Fibroblast of upper back skin (primary cell): ENCODE data around the gene ABTB1.
"Not testable (repeated sequence)": the region's sequence is repeated elsewhere in the genome, so short reads cannot be mapped to it uniquely, and the experiment has no call there.

Source experiments
- DNase-seq: peaks from one replicate; pipeline ENCODE4 v3.0.0-alpha.2; 2013

The ABTB1 gene

DNA sequence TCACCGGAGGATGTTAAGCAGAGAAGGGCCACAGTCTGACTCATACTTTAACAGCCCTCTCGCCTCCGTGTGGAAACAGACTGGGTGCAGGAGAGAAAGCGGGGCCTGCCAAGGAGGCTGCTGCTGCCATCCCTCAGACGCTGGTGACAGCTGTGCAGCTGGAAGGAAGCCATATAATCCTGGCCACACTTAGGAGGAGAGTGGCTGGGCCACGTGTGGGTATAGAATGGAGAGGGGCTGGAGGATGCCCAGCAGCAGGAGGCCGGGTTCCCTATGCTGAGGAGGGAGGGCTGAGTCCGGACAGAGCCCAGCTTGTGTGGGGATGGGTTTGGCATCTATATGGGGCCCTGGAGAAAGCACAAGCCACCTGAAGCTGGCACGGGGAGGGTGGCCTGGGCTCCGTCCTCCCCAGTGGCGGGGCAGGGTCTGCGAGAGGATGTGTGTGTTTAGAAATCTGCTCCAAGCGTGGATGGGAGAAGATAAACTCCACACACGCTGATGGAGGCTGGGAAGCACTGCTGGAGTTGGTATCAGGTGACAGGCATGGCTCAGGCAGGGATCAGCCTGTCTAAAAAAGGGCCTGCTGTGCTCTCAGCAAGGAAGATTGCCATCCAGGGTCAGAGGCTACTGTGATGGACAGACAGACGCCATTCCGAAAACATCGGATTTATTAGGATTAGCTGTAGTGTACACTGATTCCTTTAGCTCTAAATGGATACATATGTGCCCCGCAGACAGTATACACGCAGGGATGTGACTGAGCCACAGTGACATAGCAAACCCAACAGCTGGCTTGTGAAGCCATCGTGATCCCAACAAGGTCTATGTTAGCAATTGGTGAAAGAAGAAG lies 15.9 kb downstream of the ABTB1 start:
- DNase-seq: peak; percentile 53

DNA sequence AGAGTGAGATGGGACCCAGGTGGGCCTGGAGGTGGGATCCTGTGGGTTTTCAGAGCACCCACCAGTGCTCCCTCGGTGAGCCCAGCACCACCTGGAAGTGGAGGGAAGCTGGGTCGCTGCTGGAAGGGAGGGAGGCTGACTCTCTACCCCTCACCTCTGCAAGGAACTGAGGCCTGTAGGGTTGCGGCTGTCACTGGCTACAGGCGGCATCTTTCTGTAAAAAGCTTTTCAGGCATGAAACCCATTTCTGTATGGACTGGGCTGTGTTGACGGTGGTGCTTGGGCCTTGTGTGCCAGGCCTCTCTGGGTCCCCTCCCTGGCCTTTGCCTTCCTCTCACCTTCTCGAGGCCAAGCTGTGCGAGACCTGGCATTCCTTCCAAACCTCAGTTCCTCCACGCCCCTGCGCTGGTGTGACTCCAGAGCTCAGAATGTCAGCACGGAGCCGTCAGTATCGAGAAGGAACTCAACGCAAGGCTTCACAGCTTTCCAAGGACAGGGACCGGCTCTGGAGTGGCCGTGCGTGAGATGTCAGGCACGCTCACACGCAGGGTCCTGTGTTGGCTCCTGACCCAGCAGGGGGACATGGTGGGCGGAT lies 16.6 kb downstream of the ABTB1 start:
- no peak for DNase-seq

DNA sequence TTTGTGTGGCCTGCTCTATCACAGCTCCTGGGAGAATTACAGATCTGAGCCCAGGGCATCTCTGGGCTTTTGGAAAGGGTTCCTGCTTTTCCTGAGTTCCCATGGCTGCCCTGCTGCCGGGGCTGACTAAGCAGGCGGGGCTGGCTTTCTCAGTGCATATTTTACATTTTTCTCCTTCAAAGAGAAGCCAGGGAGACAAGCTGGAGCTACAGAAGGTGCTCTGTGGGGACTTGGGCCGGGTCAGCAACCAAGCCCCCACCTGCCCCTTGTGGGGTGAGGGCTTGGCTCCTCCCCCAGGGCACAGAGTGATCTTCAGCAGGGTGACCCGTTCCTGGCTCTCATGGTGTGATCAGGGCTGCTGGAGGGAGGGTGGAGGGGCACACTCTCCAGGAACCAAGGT lies 17.4 kb downstream of the ABTB1 start:
- DNase-seq: peak; percentile 77

DNA sequence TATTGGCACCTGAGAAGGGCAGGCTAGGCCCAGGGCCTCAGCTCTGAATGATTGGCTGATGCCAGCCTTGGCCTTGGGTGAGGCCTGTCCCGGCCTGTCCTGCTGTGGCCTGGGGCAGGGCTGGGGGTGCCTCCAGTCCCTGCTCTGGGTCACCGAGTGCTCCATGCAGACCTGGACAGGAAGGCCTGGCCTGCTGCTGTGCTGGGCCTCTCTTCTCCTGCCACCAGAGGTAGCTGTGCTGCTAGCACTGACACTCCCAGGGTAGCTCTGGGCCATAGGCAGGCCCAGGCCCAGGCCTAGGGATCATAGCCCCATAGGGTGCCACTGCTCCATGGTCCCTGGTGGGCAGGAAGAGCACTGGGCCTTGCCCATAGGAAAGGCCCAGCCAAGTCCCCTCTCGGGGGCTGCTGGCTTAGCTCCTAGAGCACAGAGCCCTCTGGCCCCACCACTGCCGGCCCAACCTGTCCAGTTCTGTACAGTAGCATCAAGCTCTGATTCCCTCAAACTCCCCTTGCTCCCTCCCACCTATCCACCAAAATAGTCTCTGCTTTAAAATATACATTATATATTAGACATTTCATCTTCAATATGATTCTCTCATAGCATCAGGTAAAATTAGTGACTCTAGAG lies 18.2 kb downstream of the ABTB1 start:
- DNase-seq: peak; percentile 69

DNA sequence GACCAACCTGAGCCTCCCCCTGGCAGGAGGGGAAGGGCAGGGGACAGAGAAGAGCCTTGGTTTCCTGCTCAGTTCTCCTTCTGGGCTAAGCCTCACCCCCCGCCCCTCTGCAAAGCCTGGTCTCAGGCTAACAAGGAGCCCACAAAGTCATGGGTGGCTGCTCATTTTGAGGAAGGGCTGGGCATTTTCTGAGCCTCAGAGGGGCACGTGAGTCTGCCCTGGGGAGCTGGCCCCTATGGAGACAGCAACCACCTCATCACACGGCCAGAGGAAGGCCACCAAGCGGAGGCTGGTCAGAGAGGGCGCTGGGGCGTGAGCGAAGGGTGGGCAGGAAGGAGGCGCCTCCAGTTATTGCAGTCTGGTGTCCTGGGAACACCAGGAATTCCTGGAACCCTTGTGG lies 18.7 kb downstream of the ABTB1 start:
- DNase-seq: no peak

DNA sequence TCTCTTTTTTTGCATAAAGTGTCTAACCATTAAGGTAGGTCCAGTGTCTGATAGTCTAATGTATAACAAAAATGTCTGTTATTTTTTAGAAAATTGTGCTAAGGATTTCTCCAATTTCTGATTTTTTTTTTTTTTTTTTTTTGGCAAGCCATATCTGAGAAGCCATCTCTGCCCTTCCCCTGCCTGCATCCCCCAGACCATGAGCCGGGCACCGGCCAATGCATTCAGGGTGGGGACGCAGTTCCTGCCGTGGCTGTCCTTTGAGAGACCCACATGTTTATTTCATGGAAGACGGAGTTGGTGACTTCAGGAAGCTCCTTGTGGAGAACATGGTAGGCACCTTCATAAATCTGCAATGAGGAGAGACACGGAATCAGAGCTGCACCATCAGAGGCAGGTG lies 19.2 kb downstream of the ABTB1 start:
- no peak for DNase-seq

DNA sequence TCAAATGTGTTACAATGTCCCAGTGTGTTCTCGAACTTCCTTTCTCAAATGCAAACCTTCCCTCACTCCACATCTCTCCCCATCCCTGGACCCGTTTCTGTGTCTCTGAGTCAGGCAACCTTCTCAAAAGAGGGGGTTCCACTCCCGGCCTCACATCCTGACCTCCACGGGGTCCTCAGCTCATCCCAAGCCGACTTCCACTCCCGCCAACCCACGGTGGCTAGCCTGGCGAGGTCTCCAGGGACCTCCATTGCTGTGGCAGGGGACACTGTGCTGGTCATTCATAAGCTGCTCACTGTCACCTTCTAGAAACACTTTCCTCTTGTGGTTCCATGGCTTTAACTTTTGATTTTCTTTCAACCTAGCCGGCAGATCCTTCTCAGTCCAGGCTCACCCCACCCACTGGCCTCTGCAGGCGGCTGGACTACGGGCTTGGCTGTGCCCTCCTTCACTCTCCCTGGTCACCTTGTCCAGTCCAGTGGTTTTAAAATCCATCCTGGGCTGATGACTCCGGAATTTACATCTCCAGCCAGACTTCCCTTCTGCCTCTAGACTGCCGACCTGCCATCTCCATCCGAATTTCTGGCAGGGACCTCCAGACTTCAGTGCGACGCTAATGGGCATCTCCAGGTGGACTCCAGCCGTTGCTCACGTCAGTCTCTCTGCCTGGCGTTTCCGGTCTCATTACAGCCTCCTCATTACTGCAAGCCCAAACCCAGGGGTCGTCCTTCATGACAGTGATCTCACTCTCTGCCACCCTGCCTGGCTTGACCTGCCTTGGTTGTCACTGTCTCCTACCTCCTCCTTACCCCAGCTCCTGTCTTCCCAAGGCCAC lies 20.0 kb downstream of the ABTB1 start:
- no peak for DNase-seq

DNA sequence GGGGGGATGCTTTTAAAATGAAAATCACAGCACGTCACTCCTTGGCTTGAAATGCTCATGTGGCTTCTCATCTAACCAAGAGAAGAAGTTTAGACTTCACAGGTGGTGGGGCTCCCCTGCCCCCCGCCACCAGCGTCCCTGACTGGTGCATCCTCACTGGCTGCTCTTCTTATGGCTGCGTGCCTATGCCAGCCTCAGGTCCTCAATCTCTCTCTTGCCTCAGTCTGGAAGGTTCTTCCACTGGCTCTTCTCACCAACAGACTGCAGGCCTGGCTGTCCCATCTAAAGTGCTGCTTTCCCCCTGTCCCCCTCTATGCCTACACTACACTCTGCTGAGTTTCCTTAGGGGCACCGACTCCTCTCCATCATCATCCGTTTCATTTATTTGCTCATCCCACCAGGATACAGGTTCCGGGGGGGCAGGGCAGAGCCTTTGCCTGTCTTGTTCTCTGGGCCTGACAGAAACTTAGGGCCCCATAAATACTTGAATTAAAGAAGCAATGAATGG lies 20.6 kb downstream of the ABTB1 start:
- DNase-seq: no peak

DNA sequence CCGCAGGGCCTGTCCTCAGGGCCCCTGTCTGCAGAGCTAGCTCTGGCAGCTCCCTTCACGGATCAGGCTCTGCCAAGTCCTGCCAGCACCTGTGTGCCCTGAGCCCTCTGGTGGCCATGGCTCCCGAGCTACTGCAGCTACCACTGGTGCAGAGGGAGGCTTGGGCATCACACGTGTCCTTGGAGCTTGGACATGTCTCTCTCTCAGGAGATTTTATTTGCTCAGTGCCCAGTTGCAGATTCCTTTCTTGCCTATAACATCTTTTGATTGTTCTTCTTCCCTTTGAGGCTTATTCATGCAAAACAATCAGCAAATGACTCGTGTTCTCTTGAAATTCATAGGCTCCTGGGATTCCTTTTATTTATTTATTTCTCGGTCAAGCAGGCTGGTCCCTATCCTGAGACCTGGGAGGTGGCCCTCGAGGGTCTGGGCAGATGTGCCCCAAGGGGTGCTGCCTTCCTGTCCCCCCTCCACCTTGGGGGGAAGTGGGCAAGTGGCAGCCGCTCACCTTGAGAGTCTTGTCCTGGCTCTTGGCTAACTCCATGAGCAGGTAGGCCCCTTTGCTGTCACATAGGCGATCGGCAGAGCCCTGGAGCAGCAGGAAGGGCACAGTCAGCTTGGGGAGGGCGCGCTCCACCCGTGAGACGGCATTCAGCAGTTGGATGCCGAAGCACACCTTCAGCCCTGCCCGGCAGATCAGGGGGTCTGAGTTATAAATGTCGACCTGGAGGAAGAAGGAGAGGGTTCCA lies 21.9 kb downstream of the ABTB1 start:
- DNase-seq: no peak

DNA sequence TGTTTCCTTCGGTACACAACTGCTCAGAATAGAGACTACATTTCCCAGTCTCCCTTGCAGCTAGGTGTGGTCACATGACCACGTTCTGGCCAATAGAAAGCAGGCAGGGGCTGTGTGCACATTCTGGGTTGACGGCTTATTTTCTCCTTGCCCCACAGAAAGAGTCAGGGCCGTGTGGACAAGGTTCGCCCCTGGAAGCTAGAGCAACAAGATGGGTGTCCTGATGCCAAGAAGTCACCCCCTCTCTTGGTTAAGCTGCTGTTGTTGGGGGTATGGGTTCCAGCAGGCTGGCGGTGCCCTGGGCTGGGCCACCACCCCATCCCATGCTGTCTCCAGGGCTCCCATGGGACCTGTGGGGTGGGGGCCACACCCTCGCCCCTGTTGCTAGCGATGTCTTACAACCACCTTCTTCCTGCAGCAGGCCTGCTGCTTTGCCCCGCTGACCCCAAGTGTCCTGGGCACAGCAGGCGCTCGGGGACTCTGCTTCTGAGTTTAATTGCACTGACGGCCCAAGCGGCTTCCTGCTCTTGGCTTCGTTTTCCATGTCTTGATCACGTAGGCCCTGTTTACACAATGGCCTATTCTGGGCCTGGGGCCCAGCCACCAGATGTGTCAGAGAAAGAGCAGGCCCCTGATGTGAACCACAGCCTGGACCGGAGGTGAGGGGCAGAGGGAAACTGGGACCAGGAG lies 24.9 kb downstream of the ABTB1 start:
- peak; percentile 90 for DNase-seq

DNA sequence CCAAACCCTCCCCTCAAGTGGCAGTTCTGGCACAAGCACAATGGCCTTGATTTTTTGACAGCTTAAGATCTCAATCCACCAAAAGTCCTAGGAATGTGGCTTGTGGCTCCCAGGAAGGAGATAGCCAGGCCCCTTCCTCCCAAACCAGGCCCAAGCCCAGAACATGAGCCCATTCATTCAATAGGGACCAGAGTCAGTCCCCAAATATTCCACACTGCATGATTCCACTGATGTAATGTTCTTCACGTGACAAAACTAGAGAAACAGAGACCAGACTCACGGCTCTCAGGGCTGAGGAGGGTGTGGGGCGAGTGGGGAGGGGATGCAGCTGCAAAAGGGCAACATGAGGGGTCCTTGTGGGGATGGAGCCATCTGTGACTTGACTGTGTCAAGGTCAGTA lies 25.5 kb downstream of the ABTB1 start:
- no peak for DNase-seq

DNA sequence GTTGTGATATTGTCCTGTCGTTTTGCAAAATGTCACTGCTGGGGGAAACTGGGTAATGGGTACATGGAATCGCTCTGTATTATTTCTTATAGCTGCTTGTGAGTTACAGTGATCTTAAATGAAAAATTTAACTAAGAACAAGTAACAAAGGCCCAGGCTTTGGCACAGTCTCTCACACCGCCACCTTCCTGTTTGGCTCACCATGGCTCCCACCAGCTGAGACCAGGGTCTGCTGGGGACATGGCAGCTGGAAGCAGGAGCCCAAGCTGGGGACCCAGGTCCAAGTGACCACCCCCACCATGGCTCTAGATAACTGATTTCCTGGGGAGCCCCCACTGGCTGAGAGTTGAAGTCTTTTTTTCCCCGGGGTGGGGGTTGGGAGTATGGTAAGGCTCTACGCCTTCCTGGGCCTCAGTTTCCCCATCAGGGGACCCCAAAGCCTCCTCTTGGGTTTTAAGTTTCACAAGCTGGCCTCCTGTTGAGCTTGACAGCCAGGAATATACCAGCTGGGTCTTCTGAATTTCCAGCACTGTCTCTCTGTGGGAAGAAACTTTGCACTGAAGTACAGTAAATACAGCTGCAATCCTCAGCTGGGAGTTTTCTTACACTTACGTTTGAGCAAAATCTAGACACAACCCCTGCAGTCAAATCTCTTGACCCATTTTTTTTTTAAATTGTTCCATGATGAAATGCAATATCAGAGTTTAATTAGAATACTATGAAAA lies 26.1 kb downstream of the ABTB1 start:
- no peak for DNase-seq

DNA sequence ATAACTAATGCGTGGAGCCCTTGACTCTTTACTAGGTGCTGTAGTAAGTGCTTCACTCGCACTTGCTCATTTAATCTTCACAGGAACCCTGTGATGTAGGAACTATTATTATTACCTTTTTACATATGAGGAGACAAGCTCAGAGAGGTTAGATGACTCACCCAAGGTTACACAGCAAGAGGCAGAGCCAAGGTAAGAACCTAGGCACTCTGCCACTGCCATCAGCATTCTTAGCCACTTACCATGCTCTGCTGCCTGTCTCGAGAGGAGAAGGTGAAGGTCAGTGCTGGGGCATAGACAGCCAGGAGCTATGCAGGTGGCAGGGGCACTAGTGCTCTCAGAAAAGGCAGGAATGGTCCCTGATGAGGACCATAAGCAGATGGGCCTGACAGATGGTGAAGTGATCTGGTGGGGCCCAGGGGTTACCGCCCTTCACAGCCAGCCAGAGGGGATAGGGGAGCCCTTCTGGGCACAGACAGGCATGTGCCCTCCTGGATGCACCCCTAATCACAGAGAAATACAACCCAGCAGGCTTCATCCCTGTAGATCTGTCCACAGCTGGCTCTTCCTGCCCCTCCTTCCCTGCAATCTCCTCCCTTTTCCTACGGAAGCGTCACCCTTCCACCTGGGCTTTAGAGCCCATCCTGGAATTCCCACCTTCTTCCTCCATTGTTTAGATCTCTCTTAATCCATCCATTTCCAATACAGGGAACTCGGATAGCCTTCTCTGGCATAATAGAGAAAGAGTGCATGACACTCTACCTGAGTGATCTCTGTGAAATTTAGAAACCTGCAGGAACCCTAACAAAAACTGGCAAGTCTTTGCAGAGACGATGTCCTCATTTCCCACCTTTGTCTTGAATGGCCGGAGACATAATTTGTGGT lies 26.9 kb downstream of the ABTB1 start:
- no peak for DNase-seq

DNA sequence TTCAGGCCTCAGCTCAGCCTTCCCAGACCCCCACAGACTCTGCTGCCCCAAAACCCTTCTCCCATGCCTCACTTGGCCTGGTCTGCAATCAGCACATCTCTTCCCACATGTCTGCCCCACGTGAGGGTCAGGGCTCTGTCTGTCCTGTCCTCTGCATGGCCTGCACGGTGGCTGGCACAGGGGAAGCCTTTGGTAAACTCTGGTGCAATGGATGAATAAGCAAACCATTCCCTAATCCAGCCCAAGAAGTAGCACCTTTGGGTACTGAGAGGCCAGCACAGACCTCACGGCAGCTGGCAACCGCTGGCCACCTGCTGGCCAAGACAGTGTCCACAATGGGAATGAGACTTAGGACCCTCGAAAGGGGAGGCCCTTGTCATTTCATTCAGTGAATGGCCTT lies 27.7 kb downstream of the ABTB1 start:
- no peak for DNase-seq

DNA sequence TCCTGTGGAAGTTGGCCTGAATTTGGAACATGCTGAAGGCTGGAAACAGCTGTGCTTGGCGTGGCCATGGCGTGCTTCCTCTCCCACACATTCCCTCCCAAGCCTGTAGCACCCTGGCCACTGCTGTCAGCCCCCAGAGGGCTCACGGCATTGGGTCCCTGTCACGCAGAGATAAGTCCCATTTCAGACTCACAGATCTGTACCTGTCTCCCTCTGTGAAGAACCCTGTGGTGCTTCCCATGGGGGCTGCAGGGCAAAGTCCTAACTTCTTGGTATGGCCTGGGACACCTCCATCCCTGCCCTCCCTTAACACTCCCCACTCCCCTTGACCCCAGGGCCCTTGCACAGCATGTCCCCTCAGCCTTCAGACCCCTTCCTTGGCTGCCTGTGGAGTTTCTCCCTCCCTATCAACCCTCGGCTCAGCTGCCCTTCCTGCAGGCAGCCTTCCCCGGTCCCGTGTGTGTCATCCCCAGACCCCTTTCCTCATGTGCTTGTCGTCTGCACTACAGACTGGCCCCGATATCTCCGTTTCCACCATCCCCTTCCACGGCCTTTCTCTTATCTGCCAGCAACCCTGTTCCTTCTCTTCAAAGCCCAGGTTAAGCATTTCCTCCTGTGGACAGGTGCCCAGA lies 28.6 kb downstream of the ABTB1 start:
- no peak for DNase-seq

DNA sequence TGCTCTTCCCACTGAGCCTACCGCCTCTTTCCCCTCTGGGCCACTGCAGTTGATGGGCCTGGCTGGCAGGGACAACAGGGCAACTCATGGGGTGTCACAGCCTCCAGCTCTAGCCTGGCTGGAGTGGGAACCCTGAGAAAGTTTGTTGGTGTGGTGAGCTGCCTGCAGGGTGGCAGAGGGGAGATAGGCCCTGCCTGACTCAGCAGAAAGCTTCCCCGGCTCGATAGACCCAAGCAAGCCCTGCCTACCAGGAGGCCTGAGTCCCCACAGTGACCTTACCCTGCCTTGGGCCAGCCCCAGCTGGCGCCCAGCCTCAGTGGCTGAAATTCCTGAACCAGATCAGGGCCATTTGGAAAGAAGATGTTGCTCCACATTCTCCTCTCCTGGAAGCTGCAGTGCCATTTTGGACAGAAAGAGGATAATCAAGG lies 29.4 kb downstream of the ABTB1 start:
- DNase-seq: no peak

DNA sequence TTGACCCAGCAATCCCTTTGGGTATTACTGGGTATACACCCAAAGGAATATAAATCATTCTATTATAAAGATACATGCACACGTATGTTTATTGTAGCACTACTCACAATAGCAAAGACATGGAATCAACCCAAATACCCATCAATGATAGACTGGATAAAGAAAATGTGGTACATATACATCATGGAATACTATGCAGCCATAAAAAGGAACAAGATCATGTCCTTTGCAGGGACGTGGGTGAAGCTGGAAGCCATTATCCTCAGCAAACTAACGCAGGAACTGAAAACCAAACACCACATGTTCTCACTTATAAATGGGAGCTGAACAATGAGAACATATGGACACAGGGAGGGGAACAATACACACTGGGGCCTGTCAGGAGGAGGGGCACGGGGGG lies 32.1 kb downstream of the ABTB1 start:
- DNase-seq: not testable (repeated sequence)

DNA sequence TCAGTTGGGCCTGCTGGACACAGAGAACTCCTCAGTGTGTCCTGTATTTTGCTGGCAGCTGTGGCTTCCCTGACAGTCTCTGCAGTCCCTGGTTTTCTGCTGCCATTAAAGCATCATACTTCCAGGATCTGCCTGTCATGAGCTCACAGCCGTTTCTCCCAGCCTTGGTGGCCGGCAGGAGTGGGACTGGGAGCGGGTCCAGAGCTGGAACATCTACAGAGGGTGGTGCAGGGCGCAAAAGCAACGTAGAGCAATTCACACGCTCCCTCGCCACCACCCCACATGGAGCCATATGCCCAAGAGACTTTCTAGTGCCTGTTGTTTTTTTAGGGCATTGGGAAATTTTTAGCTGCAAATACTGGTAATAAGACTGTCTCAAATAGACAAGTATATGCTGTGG lies 33.6 kb downstream of the ABTB1 start:
- DNase-seq: no peak

DNA sequence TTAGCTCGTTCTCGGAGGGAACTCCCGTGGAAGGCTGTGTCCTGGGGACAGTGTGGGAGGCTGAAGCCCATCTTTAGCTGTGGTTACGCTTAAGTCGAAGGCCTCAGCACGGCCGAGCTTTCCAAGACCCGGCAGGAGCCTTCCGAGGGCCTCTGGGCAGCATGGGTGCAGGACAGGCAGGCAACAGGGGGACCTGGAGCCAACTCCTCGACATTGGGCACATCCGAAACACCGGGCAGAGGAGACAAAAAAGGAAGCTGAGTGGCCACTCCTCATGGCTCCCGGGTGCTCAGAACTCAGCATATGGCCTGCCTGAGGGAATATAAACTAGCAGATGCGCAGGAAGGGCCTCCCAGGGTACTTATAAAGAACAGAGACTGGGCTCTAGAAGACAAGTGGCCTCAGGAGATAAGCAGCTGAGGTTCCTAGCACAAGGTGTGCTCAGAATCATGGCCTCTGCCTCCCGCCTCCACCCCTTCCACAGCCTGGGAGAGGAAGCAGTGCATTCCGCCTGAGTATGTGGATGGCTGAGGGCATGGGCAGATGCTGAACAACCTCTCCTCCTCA lies 34.1 kb downstream of the ABTB1 start:
- no peak for DNase-seq
